Measurements from ENCODE around the gene RIMS1.

- no peak for TF ChIP-seq CTCF (IDR thresholded peaks at IDR 0.05; ENCODE audit: low read depth, low read length, missing input control)
- TF ChIP-seq HNF4A (conservative IDR thresholded peaks at IDR 0.05), result no peak
- no peak for TF ChIP-seq MAX (IDR thresholded peaks at IDR 0.05)
- no peak for TF ChIP-seq SP1 (IDR thresholded peaks at IDR 0.05)
- TF ChIP-seq RAD21 (IDR thresholded peaks at IDR 0.05), result no peak
- TF ChIP-seq REST (IDR thresholded peaks at IDR 0.05), result no peak
- no peak for TF ChIP-seq JUND (IDR thresholded peaks at IDR 0.05)
- TF ChIP-seq ATF3 (IDR thresholded peaks at IDR 0.05), result no peak
Measured at GRCh38 chr6:72182337-72183246, 296.2 kb downstream of the RIMS1 start.

Measured in liver (tissue), 3 donors.